RWPE1 (cell line): ENCODE data around the gene SRGAP1.

Experiments used
- CTCF ChIA-PET: fragments of 350-600 bp; sonication (Branson Sonifier 250); formaldehyde crosslinking; extraction: SDS; loops from one replicate; lab custom pipeline; 2021; lab: Yijun Ruan, JAX
- POLR2A ChIA-PET: fragments of 400-600 bp; formaldehyde crosslinking; extraction: SDS; loops from one replicate; lab custom pipeline; 2020; ENCODE audit warnings: antibody characterized with exemption; ENCODE audit not compliant: low non-redundant PET; lab: Yijun Ruan, JAX
- DNase-seq: peaks from one replicate; pipeline ENCODE4 v3.0.0; 2012; ENCODE audit warnings: low spot score
- H3K27ac ChIP-seq: fragments of 450-650 bp; 2 replicates; pipeline ENCODE4 v1.5.1; 2017
- TF ChIP-seq, protein P1 (sequence below): fragments of 450-650 bp; conservative IDR thresholded peaks from 2 replicates; pipeline ENCODE4 v1.5.1; 2017; ENCODE audit warnings: low read depth, mild to moderate bottlenecking

Gene SRGAP1

GRCh38 chr12:63955831-63956666 lies 111.5 kb downstream of the SRGAP1 start:
- ChIA-PET CTCF (interaction anchor here (0.6 kb wide), 1 partner anchor 59 kb away, joined by 3 read pairs; no protein-coding TSS in a partner anchor), POLR2A (no interaction called here)
- peak; percentile 34 for DNase-seq
- TF ChIP-seq, protein P1, sequence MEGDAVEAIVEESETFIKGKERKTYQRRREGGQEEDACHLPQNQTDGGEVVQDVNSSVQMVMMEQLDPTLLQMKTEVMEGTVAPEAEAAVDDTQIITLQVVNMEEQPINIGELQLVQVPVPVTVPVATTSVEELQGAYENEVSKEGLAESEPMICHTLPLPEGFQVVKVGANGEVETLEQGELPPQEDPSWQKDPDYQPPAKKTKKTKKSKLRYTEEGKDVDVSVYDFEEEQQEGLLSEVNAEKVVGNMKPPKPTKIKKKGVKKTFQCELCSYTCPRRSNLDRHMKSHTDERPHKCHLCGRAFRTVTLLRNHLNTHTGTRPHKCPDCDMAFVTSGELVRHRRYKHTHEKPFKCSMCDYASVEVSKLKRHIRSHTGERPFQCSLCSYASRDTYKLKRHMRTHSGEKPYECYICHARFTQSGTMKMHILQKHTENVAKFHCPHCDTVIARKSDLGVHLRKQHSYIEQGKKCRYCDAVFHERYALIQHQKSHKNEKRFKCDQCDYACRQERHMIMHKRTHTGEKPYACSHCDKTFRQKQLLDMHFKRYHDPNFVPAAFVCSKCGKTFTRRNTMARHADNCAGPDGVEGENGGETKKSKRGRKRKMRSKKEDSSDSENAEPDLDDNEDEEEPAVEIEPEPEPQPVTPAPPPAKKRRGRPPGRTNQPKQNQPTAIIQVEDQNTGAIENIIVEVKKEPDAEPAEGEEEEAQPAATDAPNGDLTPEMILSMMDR: no peak
- peak overlapping the region; percentile 62 for H3K27ac ChIP-seq

GRCh38 chr12:63957496-63957895 lies 113.0 kb downstream of the SRGAP1 start:
- no peak for DNase-seq
- ChIA-PET POLR2A (no interaction called here), CTCF (no interaction called here)
- TF ChIP-seq, protein P1: no peak
- no peak overlapping the region for H3K27ac ChIP-seq

DNA sequence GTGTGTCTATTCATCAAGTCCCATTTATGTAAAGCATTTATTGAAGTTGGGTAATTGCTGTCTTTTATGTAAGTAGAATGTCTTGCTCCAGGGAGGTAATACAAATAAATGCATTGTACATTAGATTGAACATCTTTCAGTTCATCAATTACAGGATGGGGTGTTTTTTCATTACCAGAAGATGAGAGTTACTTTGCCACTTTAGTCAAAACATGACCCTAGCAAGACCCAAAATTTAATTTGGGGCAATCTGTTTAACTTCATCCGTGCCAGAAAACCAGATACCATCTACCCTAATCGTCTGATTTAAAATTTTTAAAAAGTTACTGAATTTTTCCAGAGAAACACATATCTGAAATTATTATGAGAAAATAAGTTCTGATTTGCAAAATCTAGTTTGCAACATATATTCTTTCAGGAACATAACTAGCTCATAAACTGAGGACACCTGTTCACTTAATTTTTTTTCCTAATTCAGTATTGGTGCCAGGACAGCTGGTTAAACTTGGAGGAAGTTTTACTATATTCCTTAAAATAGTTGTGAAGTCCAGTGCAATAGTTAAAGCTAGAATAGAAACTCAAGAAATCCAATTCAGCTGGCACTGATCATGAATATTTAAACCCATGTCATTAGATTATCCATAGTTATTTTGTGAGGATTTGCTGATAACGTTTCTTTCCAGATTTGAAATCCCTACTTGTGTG lies 114.5 kb downstream of the SRGAP1 start:
- ChIA-PET POLR2A (no interaction called here), CTCF (interaction anchor here (0.7 kb wide), 1 partner anchor 39 kb away, joined by 3 read pairs; no protein-coding TSS in a partner anchor)
- no peak overlapping the region for H3K27ac ChIP-seq
- no peak for DNase-seq
- TF ChIP-seq, protein P1: no peak

DNA sequence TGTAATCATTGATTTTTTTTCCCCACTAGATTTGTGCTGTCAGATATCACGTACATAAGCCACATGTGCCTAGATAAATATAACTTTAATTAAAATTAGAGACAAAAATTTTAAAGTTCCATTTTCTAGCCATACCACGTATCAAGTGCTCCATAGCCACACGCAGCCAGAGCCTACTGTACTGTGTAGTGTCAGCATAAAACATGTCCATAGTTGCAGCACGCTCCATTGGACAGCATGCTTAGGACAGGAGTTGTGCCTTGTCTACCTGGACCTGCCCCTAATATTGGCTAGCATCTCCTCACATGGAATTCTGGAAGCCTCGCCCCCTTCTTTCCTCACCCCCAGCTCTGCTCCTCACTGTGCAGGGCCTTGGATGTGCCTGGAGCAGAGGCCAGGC lies 116.5 kb downstream of the SRGAP1 start:
- no peak overlapping the region for H3K27ac ChIP-seq
- ChIA-PET CTCF (no interaction called here), POLR2A (no interaction called here)
- TF ChIP-seq, protein P1: no peak
- no peak for DNase-seq

DNA sequence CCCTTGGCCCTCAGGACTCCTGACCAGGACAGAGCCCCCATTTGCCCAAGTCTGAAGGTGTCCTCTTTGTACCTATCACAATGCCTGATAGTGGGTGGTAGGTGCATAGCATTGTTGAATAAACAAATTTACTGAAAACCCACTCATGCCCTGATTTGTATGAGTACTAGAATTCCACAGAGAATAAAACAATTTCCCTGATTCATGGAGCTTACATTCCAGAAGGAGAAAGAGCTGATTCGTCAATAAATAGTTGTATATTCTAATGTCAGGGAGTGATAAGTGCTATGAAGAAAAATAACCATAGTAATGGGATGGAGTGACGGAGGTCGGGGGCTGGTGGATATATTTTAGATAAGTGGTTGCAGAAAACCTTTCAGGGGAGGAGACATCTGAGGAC lies 117.0 kb downstream of the SRGAP1 start:
- POLR2A ChIA-PET: no interaction called here
- CTCF ChIA-PET: no interaction called here
- no peak overlapping the region for H3K27ac ChIP-seq
- DNase-seq: no peak
- TF ChIP-seq, protein P1: no peak

DNA sequence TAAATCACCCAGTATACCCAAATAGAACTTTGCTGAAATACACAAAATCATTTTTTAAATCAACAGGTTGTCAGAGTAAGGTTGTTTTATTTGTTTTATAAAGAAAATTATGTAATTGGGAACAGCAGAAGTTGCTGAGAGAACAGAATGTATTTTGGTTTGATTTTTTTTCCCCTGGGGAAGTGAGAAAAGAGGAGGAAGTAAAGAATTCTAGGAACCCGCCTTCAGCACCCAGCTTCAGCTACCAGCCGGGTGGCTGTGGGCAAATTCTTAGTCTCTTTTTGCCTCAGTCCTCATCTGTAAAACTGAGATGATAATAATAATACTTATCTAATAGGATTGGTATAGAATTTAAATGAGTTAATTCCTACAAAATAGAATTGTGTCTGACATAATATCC lies 119.4 kb downstream of the SRGAP1 start:
- POLR2A ChIA-PET: no interaction called here
- CTCF ChIA-PET: no interaction called here

More for the DNA sequence above, 119.4 kb downstream of the SRGAP1 start:
- TF ChIP-seq, protein P1: no peak
- no peak overlapping the region for H3K27ac ChIP-seq
- DNase-seq: no peak
